B cell (primary cell): ENCODE data around the gene ARHGAP40. TPM values are rescaled to one million over a fixed set of nuclear protein-coding genes. Genes with fewer than 3 reads are reported as not detected.

Source experiments
- ATAC-seq: fragments of 200-7000 bp; cut with Tn5 transposase; one replicate; pipeline ENCODE4 v1.10.0; 2021; ENCODE audit warnings: low read depth, mild to moderate bottlenecking, moderate number of reproducible peaks, moderate library complexity
- CTCF ChIA-PET: fragments of 350-600 bp; sonication (Branson Sonifier 250); formaldehyde crosslinking; loops from one replicate; lab custom pipeline; 2021; ENCODE audit warnings: antibody characterized with exemption, inconsistent platforms; lab: Charles Lee
- POLR2A ChIA-PET: fragments of 350-600 bp; sonication (Branson Sonifier 250); formaldehyde crosslinking; loops from one replicate; lab custom pipeline; 2021; ENCODE audit warnings: antibody characterized with exemption; lab: Charles Lee
- DNase-seq: peaks from one replicate; pipeline ENCODE4 v3.0.0; 2013
- H2AFZ ChIP-seq: 2 replicates; pipeline ENCODE4 v1.6.1; 2012; ENCODE audit warnings: mild to moderate bottlenecking, low read depth, low read length; ENCODE audit not compliant: insufficient read depth, poor library complexity, severe bottlenecking
- H3K27ac ChIP-seq, 2 donors: 1 replicate in 1 of 2; 2 replicates in 1 of 2; pipeline ENCODE4 v1.5.1; 2012 to 2013; ENCODE audit warnings: low read length in 2 of 2, mild to moderate bottlenecking in 2 of 2, moderate library complexity in 1 of 2
- H3K27me3 ChIP-seq, 4 experiments: fragments of 200-600 bp in 1 of 4; sonication (generic) in 1 of 4; replicated peaks in 1 of 4; 1 replicate in 2 of 4; 2 replicates in 2 of 4; pipeline versions ENCODE4 v1.6.1 to v1.7.0; 2013 to 2016; ENCODE audit warnings: low read length in 3 of 4, mild to moderate bottlenecking in 2 of 4, mixed read lengths in 1 of 4, moderate library complexity in 1 of 4; ENCODE audit not compliant: insufficient read depth in 4 of 4, control insufficient read depth in 3 of 4; ENCODE audit errors: control extremely low read depth in 1 of 4
- H3K36me3 ChIP-seq, 2 experiments: replicated peaks in 1 of 2; 1 replicate in 1 of 2; 2 replicates in 1 of 2; pipeline versions ENCODE4 v1.6.1 to v1.7.1; 2013; ENCODE audit warnings: low read length in 1 of 2; ENCODE audit not compliant: insufficient read depth in 2 of 2, control insufficient read depth in 1 of 2; ENCODE audit errors: control extremely low read depth in 1 of 2, extremely low read depth in 1 of 2
- H3K4me1 ChIP-seq, 2 donors: fragments of 200-600 bp in 1 of 2; sonication (generic) in 1 of 2; 1 replicate in 1 of 2; 2 replicates in 1 of 2; pipeline versions ENCODE4 v1.5.1 to v1.6.1; 2013 to 2017; ENCODE audit warnings: low read length in 2 of 2; ENCODE audit not compliant: control insufficient read depth in 2 of 2, insufficient read depth in 2 of 2
- H3K4me2 ChIP-seq: replicated peaks from 2 replicates; pipeline ENCODE3; 2012; ENCODE audit warnings: mild to moderate bottlenecking, low read depth, low read length; ENCODE audit not compliant: poor library complexity, severe bottlenecking
- H3K4me3 ChIP-seq, 5 experiments: fragments of 200-600 bp in 1 of 5; sonication (generic) in 1 of 5; 1 replicate in 3 of 5; 2 replicates in 2 of 5; pipeline versions ENCODE4 v1.5.1 to v1.7.0; 2011 to 2016; ENCODE audit warnings: low read length in 4 of 5, mild to moderate bottlenecking in 4 of 5, low read depth in 2 of 5, control low read depth in 1 of 5, moderate library complexity in 1 of 5; ENCODE audit not compliant: insufficient read depth in 1 of 5; ENCODE audit errors: control extremely low read depth in 1 of 5, extremely low read depth in 1 of 5
- H3K79me2 ChIP-seq: fragments of 200-600 bp; sonication (generic); one replicate; pipeline ENCODE4 v1.6.0; 2016; ENCODE audit warnings: low read length; ENCODE audit not compliant: control insufficient read depth, insufficient read depth
- H3K9ac ChIP-seq: fragments of 200-600 bp; sonication (generic); 2 replicates; pipeline ENCODE4 v1.6.1; 2017; ENCODE audit warnings: mild to moderate bottlenecking, low read length, moderate library complexity
- H3K9me3 ChIP-seq, 3 donors: one replicate each; pipeline versions ENCODE4 v1.6.1 to v1.7.1; 2013; ENCODE audit warnings: low read length in 2 of 3; ENCODE audit not compliant: control insufficient read depth in 2 of 3, insufficient read depth in 1 of 3; ENCODE audit errors: control extremely low read depth in 1 of 3
- H4K20me1 ChIP-seq: 2 replicates; pipeline ENCODE4 v1.6.0; 2012; ENCODE audit warnings: mild to moderate bottlenecking, low read length; ENCODE audit not compliant: insufficient read depth, control insufficient read depth, poor library complexity, severe bottlenecking
- H3K27ac Mint-ChIP-seq: one replicate; pipeline ENCODE4 v1.8.0; 2021; ENCODE audit warnings: mixed read lengths
- H3K27me3 Mint-ChIP-seq: one replicate; pipeline ENCODE4 v1.8.0; 2021; ENCODE audit warnings: mixed read lengths
- H3K4me1 Mint-ChIP-seq: one replicate; pipeline ENCODE4 v1.8.0; 2021; ENCODE audit warnings: mixed read lengths
- H3K4me3 Mint-ChIP-seq: one replicate; pipeline ENCODE4 v1.8.0; 2021; ENCODE audit warnings: mixed read lengths
- H3K9me3 Mint-ChIP-seq: one replicate; pipeline ENCODE4 v1.8.0; 2022; ENCODE audit warnings: mixed read lengths; ENCODE audit not compliant: insufficient read depth
- CTCF ChIP-seq: fragments of 200-600 bp; IDR thresholded peaks from one replicate; pipeline ENCODE4 v1.8.0; 2022; ENCODE audit warnings: antibody characterized with exemption, mild to moderate bottlenecking
- EZH2 ChIP-seq: IDR thresholded peaks from 2 replicates; pipeline ENCODE4 v1.6.1; 2012; ENCODE audit warnings: borderline replicate concordance, low read depth, mild to moderate bottlenecking, moderate library complexity, low read length; ENCODE audit not compliant: insufficient read depth, poor library complexity, severe bottlenecking
- WGBS: methylation state at CpG from one replicate; pipeline ENCODE4 v1.1.5; 2013; ENCODE audit warnings: missing lambda C conversion rate; ENCODE audit not compliant: insufficient coverage; 5-methylcytosine and 5-hydroxymethylcytosine counted together
- intact Hi-C: fragments of 100-400 bp; cut with micrococcal nuclease; formaldehyde crosslinking; loops from one replicate; pipeline ENCODE4 v1.10.0; 2022
- polyA plus RNA-seq: library from polyadenylated mRNA; depleted of rRNA; stranded (reverse); fragments of >200 nt; gene quantifications from 2 replicates; pipeline ENCODE4 v1.2.3, GENCODE V29; 2012
- total RNA-seq, 2 donors: library from RNA; stranded (reverse); fragments of 120-200 nt in 1 of 2; gene quantifications; 1 replicate in 1 of 2; 2 replicates in 1 of 2; pipeline versions ENCODE4 v1.2.3 to v1.2.4, GENCODE V29; 2013 to 2022

The ARHGAP40 gene
- total and polyA plus RNA-seq, 2 donors (not counting 1 experiment from before 2014, with no cell fraction given) = not detected

- no peak overlapping the region for H3K9ac ChIP-seq
- WGBS = 64% methylated on average over 2 of the region's 2 CpGs
- ATAC-seq = no peak
- Mint-ChIP-seq H3K9me3 (peaks cover 3% of the 10 kb centered on the region), H3K27me3 (peaks cover 50% of the 10 kb centered on the region), H3K4me3 (no peak overlapping the region), H3K27ac (no peak overlapping the region), H3K4me1 (peaks cover 8% of the 10 kb centered on the region)
- H3K9me3 ChIP-seq = no peaks in the 10 kb centered on the region
- no peak overlapping the region for H3K4me3 ChIP-seq
- H3K4me1 ChIP-seq = peaks cover 5 to 6% of the 10 kb centered on the region in 2 donors
- peaks cover 0 to 31% (median 10%) of the 10 kb centered on the region in 4 experiments for H3K27me3 ChIP-seq
- H2AFZ ChIP-seq = no peak overlapping the region
- H3K27ac ChIP-seq = no peak overlapping the region
- ChIA-PET POLR2A (no interaction called here), CTCF (interaction anchor here (1.4 to 3.7 kb wide), 3 partner anchors 105 to 398 kb away, joined by 4 to 20 read pairs (median 7); partner anchors contain the start of gene DHX35)
- intact Hi-C loops = no loop called here
- H3K79me2 ChIP-seq = no peaks in the 10 kb centered on the region
- H3K4me2 ChIP-seq = no peak overlapping the region
- DNase-seq = no peak
- TF ChIP-seq EZH2 = no peak
- no peak for TF ChIP-seq CTCF
- H3K36me3 ChIP-seq = no peaks in the 10 kb centered on the region
- H4K20me1 ChIP-seq = no peaks in the 10 kb centered on the region
Observed at GRCh38 chr20:38651154-38651553, 49.5 kb downstream of the ARHGAP40 start.

GRCh38 chr20:38651562-38651961 lies 50.0 kb downstream of the ARHGAP40 start:
- peaks cover 47% of the 10 kb centered on the region for H3K27me3 Mint-ChIP-seq
- intact Hi-C loops = no loop called here
- Histone ChIP-seq H3K4me2 (no peak overlapping the region), H3K4me3 (no peak overlapping the region), H3K36me3 (no peaks in the 10 kb centered on the region), H3K27ac (no peak overlapping the region), H4K20me1 (no peaks in the 10 kb centered on the region), H3K4me1 (peaks cover 2% of the 10 kb centered on the region in 2 donors), H3K9ac (no peak overlapping the region), H3K9me3 (no peaks in the 10 kb centered on the region), H3K27me3 (peaks cover 0 to 32% (median 10%) of the 10 kb centered on the region in 4 experiments), H3K79me2 (no peaks in the 10 kb centered on the region), H2AFZ (no peak overlapping the region)
- CTCF ChIA-PET = interaction anchor here (1.4 kb wide), 1 partner anchor 398 kb away, joined by 4 read pairs; no protein-coding TSS in a partner anchor
- POLR2A ChIA-PET = no interaction called here
- H3K9me3 Mint-ChIP-seq = peaks cover 3% of the 10 kb centered on the region
- H3K4me3 Mint-ChIP-seq = no peak overlapping the region
- H3K4me1 Mint-ChIP-seq = peaks cover 4% of the 10 kb centered on the region
- ATAC-seq (no peak), DNase-seq (no peak)
- TF ChIP-seq EZH2 = no peak
- TF ChIP-seq CTCF = no peak
- WGBS = 95% methylated on average over 4 of the region's 6 CpGs
- no peak overlapping the region for H3K27ac Mint-ChIP-seq
